KMS-11 (cell line): ENCODE data around the gene MAP2K5.

Experiments used
- H2AFZ ChIP-seq: fragments of 200-600 bp; sonication (generic); 2 replicates; pipeline ENCODE4 v1.6.1; 2016; ENCODE audit warnings: antibody characterized with exemption, mixed run types, low read depth
- H3K27ac ChIP-seq: fragments of 200-600 bp; sonication (generic); 2 replicates; pipeline ENCODE4 v1.6.1; 2016; ENCODE audit warnings: mild to moderate bottlenecking, mixed run types
- H3K27me3 ChIP-seq: fragments of 200-600 bp; sonication (generic); 2 replicates; pipeline ENCODE4 v1.6.1; 2017; ENCODE audit warnings: mild to moderate bottlenecking, low read depth, mixed run types, moderate library complexity; ENCODE audit not compliant: insufficient read depth
- H3K36me3 ChIP-seq: fragments of 200-600 bp; sonication (generic); 2 replicates; pipeline ENCODE4 v1.6.1; 2017; ENCODE audit warnings: mild to moderate bottlenecking, mixed run types; ENCODE audit not compliant: insufficient read depth
- H3K4me1 ChIP-seq: fragments of 200-600 bp; sonication (generic); 2 replicates; pipeline ENCODE4 v1.6.1; 2016; ENCODE audit warnings: mild to moderate bottlenecking, low read depth, mixed run types; ENCODE audit not compliant: poor library complexity, severe bottlenecking
- H3K4me2 ChIP-seq: fragments of 200-600 bp; sonication (generic); 2 replicates; pipeline ENCODE4 v1.7.0; 2016; ENCODE audit warnings: mild to moderate bottlenecking, mixed run types
- H3K4me3 ChIP-seq: fragments of 200-600 bp; sonication (generic); IDR thresholded peaks from 2 replicates; pipeline ENCODE4 v1.6.1; 2017; ENCODE audit warnings: low read depth, low read length, mixed read lengths; ENCODE audit not compliant: insufficient read depth
- H3K79me2 ChIP-seq: fragments of 200-600 bp; sonication (generic); 2 replicates; pipeline ENCODE4 v1.6.1; 2016; ENCODE audit warnings: low read depth, mixed run types; ENCODE audit not compliant: insufficient read depth
- H3K9ac ChIP-seq: fragments of 200-600 bp; sonication (generic); 2 replicates; pipeline ENCODE4 v1.6.1; 2016; ENCODE audit warnings: mild to moderate bottlenecking, mixed run types
- H4K20me1 ChIP-seq: fragments of 200-600 bp; sonication (generic); 2 replicates; pipeline ENCODE4 v1.6.1; 2016; ENCODE audit warnings: mild to moderate bottlenecking, mixed run types; ENCODE audit not compliant: insufficient read depth
- TF ChIP-seq, protein P1 (sequence below): fragments of 200-600 bp; sonication (generic); conservative IDR thresholded peaks from 2 replicates; pipeline ENCODE4 v1.6.1; 2017; ENCODE audit warnings: low read depth, mild to moderate bottlenecking, antibody characterized with exemption, low read length, moderate library complexity, mixed read lengths

MAP2K5 gene

DNA sequence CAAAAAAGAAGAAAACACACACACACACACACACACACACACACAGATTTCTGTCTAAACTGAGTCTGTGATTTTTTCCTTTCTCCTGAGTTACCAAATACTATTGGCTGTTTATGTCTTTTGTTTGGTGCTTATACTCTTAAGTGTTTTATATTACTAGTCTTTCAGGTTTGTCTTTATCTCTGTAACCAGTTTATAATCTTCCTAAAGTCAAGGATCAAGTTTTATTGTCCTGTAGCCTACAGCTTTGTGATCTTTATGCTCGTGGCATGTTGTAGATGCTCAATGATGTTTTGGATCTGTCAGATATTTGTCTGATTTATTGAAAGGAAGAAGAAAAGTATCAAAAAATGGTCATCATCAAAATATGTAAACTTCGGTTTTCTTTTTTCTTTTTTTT lies 4.6 kb downstream of the MAP2K5 start:
- TF ChIP-seq, protein P1, sequence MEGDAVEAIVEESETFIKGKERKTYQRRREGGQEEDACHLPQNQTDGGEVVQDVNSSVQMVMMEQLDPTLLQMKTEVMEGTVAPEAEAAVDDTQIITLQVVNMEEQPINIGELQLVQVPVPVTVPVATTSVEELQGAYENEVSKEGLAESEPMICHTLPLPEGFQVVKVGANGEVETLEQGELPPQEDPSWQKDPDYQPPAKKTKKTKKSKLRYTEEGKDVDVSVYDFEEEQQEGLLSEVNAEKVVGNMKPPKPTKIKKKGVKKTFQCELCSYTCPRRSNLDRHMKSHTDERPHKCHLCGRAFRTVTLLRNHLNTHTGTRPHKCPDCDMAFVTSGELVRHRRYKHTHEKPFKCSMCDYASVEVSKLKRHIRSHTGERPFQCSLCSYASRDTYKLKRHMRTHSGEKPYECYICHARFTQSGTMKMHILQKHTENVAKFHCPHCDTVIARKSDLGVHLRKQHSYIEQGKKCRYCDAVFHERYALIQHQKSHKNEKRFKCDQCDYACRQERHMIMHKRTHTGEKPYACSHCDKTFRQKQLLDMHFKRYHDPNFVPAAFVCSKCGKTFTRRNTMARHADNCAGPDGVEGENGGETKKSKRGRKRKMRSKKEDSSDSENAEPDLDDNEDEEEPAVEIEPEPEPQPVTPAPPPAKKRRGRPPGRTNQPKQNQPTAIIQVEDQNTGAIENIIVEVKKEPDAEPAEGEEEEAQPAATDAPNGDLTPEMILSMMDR = no peak

DNA sequence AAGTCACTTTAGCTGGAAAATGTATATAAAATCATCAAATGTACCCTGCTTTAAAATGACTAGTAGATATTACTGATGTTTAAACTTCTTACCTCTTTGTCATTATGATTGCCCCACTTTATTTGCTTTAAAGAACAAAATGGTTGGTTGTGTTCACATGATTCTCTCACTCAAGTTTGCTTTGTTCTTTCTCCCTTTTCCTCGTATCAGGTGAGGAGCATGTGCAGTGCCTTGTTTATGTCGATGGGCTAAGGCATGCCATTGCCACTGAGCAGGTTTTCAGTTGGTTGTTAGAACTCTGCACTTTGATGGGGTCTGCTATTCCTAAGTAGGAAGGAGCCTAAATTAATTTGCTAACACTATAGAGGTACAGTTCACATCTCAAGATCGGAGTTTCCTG lies 5.3 kb downstream of the MAP2K5 start:
- Histone ChIP-seq H4K20me1 (no peaks in the 10 kb centered on the region), H3K27ac (no peak overlapping the region), H3K79me2 (no peaks in the 10 kb centered on the region), H2AFZ (no peak overlapping the region), H3K36me3 (no peaks in the 10 kb centered on the region), H3K9ac (no peak overlapping the region), H3K4me3 (no peak overlapping the region), H3K4me1 (peaks cover 5% of the 10 kb centered on the region), H3K27me3 (no peaks in the 10 kb centered on the region), H3K4me2 (no peak overlapping the region)
- TF ChIP-seq, protein P1 = no peak

More for the DNA sequence above, 4.6 kb downstream of the MAP2K5 start:
- peaks cover 5% of the 10 kb centered on the region for H3K4me1 ChIP-seq
- no peaks in the 10 kb centered on the region for H3K36me3 ChIP-seq
- no peak overlapping the region for H3K4me2 ChIP-seq
- H2AFZ ChIP-seq = no peak overlapping the region
- no peaks in the 10 kb centered on the region for H3K27me3 ChIP-seq
- H3K27ac ChIP-seq = no peak overlapping the region
- no peaks in the 10 kb centered on the region for H3K79me2 ChIP-seq
- H4K20me1 ChIP-seq = no peaks in the 10 kb centered on the region
- H3K9ac ChIP-seq = no peak overlapping the region
- H3K4me3 ChIP-seq = no peak overlapping the region

DNA sequence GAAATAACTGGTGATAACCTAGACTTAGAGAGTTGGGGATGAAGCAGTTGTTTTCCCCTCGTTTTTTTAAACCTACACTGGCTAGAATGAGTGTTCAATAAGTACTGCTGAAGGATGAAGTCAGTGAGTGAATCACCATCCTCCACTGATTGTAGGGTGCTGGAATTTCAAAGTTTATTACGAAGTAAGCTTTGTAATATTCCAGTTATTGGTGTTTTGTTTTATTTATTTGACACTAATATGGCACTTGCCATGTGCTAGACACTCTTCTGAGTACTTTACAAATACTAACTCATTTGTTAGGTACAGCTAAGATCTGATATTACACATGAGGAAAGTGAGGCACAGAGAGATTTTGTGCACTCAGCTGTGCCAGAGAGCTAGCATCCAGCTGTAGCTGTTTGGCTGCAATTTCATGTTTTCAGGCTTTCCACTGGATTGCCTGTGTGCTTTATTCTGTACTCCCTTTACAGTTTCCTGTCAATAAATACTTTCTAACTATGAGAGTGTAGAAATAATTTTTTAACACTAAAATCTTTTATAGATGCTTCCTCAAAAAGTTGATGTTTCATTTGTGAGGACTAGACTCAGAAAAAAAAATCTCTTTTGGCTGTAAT lies 5.8 kb downstream of the MAP2K5 start:
- Histone ChIP-seq H3K4me2 (no peak overlapping the region), H3K79me2 (no peaks in the 10 kb centered on the region), H3K4me3 (no peak overlapping the region), H3K9ac (no peak overlapping the region), H3K27me3 (no peaks in the 10 kb centered on the region), H4K20me1 (no peaks in the 10 kb centered on the region), H3K27ac (no peak overlapping the region), H3K36me3 (no peaks in the 10 kb centered on the region), H2AFZ (no peak overlapping the region), H3K4me1 (peaks cover under 1% of the 10 kb centered on the region)
- TF ChIP-seq, protein P1 = no peak

DNA sequence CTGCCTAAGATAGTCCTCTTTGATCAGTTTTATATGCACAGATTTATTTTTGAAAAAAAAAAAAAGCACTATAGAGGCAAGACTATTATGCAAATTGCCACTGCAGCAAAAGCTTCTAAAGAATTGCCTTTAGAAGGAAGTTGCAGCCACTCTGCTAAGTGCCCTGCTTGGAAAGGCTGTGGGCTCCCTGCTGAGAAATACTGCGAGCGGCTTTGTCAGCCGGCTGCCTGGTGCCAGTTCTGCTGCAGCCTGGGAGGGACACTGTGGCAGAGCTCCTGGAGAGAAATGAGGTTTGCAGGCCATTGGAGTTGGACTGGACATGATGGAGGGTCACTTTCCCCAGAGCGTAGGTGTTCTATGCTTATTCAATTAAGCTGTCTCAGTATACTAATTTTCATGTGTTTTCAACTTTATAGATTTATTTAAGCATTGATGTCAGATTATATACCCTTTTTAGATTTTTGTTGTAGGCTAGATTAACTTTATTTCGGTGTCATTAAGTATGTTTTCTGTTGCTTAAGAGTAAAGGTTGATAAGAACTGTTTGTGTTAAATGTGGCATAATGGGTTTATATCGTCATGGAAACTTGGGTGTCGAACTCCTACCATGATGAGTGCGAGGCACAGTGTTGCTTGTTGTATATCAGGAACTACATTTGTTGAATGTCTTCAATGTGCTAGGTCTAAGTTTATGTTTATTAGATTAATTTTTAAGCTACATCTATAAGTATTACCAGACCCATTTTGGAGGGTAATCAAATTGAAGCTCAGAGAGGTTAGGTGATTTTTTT lies 6.6 kb downstream of the MAP2K5 start:
- TF ChIP-seq, protein P1 = no peak
- Histone ChIP-seq H3K36me3 (no peaks in the 10 kb centered on the region), H2AFZ (no peak overlapping the region), H3K4me3 (no peak overlapping the region), H3K4me2 (no peak overlapping the region), H3K79me2 (no peaks in the 10 kb centered on the region), H3K27ac (no peak overlapping the region), H3K27me3 (no peaks in the 10 kb centered on the region), H4K20me1 (no peaks in the 10 kb centered on the region), H3K9ac (no peak overlapping the region), H3K4me1 (no peaks in the 10 kb centered on the region)
